ENCODE results near the gene GTPBP4.

The GTPBP4 gene

DNA sequence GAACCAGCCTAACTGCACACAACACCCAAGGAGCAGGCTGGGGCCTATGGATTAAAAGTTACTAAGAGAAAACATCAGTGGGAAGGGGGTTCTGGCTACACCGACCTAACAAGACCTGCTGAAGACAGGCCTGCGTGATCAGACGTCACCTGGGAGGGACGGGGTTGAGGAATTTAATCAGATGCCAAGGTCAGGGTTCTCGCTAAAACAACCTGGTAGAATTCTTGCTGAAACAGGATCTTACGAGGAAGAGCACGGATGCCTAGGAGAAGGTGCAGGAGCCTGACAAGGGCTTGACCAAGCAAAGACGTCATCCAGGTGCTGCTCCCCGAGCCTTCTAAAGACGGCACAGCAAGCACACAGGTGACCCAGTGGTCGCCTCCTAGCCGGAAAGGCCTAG, 35.9 kb downstream of the GTPBP4 start:
- no peaks in the 10 kb centered on the region for H4K20me1 ChIP-seq (ENCODE audit: insufficient read depth, low read length)
- no peaks in the 10 kb centered on the region for H3K79me2 ChIP-seq (ENCODE audit: low read length)
- H3K27ac ChIP-seq (ENCODE audit: low read length) = no peak overlapping the region
- TF ChIP-seq EZH2phosphoT487 (IDR thresholded peaks at IDR 0.05; ENCODE audit: low read depth) = no peak
- TF ChIP-seq, protein P1, sequence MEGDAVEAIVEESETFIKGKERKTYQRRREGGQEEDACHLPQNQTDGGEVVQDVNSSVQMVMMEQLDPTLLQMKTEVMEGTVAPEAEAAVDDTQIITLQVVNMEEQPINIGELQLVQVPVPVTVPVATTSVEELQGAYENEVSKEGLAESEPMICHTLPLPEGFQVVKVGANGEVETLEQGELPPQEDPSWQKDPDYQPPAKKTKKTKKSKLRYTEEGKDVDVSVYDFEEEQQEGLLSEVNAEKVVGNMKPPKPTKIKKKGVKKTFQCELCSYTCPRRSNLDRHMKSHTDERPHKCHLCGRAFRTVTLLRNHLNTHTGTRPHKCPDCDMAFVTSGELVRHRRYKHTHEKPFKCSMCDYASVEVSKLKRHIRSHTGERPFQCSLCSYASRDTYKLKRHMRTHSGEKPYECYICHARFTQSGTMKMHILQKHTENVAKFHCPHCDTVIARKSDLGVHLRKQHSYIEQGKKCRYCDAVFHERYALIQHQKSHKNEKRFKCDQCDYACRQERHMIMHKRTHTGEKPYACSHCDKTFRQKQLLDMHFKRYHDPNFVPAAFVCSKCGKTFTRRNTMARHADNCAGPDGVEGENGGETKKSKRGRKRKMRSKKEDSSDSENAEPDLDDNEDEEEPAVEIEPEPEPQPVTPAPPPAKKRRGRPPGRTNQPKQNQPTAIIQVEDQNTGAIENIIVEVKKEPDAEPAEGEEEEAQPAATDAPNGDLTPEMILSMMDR (IDR thresholded peaks at IDR 0.05; ENCODE audit: low read depth, low read length) = no peak
- no peak overlapping the region for H3K4me3 ChIP-seq (ENCODE audit: low read length)
- H3K9ac ChIP-seq (ENCODE audit: low read length) = no peak overlapping the region
- no peak overlapping the region for H3K4me2 ChIP-seq (ENCODE audit: low read length)
- no peaks in the 10 kb centered on the region for H3K27me3 ChIP-seq (ENCODE audit: low read depth, low read length)
- H3K4me1 ChIP-seq (ENCODE audit: low read length) = no peaks in the 10 kb centered on the region
- peaks cover 7% of the 10 kb centered on the region for H3K36me3 ChIP-seq (replicated peaks; ENCODE audit: low read depth, low read length)
- H2AFZ ChIP-seq (ENCODE audit: low read depth, low read length) = no peak overlapping the region
- no peaks in the 10 kb centered on the region for H3K9me3 ChIP-seq (ENCODE audit: insufficient read depth, low read length)

DNA sequence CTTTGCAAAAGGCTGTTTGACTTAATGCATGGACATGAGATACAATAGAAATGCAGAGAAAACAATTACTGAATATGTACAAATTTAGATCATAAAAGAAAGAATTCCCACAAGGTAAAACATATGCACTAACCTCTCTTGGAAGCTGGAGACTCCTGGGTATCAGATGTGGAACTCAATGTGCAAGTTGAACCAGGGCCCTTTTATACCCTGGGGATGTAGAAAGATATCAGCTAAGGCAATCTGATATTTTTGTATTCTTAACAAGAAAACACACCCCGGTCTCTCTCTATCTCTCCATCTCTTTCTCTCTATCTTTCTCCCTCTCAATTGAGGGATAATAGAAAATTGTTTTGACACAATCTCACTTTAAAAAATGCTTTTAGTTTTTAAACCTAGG, 37.4 kb downstream of the GTPBP4 start, which contains the start of gene IDI2:
Gene IDI2, minus strand, starts transcription at position 177 of the 400 bp plus-strand sequence. CDS start 1,136 bp downstream, outside the sequence.
- no peaks in the 10 kb centered on the region for H3K27me3 ChIP-seq (ENCODE audit: low read depth, low read length)
- no peak for TF ChIP-seq EZH2phosphoT487 (IDR thresholded peaks at IDR 0.05; ENCODE audit: low read depth)
- TF ChIP-seq, protein P1 (IDR thresholded peaks at IDR 0.05; ENCODE audit: low read depth, low read length) = no peak
- no peaks in the 10 kb centered on the region for H4K20me1 ChIP-seq (ENCODE audit: insufficient read depth, low read length)

DNA sequence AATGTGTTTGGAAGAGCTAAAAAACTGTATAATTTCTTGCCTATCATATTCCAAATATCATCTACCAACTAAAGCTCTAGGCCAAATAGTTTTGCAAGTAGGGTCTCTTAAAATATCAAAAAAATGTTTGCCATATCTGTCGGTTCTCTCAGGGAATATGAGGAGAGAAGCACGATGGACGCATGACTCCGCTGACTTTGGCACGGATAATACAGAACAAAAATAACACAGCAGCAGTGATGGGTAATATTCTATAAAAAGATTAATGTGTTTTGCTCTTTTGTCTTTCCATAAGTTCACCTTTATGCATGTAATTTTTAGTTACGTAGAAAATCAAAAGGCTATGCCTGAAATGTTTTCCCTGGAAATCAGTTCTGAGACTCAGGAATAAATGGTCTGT, 38.3 kb downstream of the GTPBP4 start:
- Histone ChIP-seq H3K79me2 (ENCODE audit: low read length) (no peaks in the 10 kb centered on the region), H3K27me3 (ENCODE audit: low read depth, low read length) (no peaks in the 10 kb centered on the region)

More for the DNA sequence above, 37.4 kb downstream of the GTPBP4 start, which contains the start of gene IDI2:
- H3K4me3 ChIP-seq (ENCODE audit: low read length) = no peak within 1 kb of the TSS
- no peak within 1 kb of the TSS for H3K4me2 ChIP-seq (ENCODE audit: low read length)
- no peaks in the 10 kb centered on the region for H3K9me3 ChIP-seq (ENCODE audit: insufficient read depth, low read length)
- H3K9ac ChIP-seq (ENCODE audit: low read length) = no peak within 1 kb of the TSS
- H3K79me2 ChIP-seq (ENCODE audit: low read length) = no peaks in the 10 kb centered on the region
- H3K4me1 ChIP-seq (ENCODE audit: low read length) = no peaks in the 10 kb centered on the region
- H3K27ac ChIP-seq (ENCODE audit: low read length) = no peak within 1 kb of the TSS
- H3K36me3 ChIP-seq (replicated peaks; ENCODE audit: low read depth, low read length) = no peaks in the 10 kb centered on the region
- H2AFZ ChIP-seq (ENCODE audit: low read depth, low read length) = no peak within 1 kb of the TSS

DNA sequence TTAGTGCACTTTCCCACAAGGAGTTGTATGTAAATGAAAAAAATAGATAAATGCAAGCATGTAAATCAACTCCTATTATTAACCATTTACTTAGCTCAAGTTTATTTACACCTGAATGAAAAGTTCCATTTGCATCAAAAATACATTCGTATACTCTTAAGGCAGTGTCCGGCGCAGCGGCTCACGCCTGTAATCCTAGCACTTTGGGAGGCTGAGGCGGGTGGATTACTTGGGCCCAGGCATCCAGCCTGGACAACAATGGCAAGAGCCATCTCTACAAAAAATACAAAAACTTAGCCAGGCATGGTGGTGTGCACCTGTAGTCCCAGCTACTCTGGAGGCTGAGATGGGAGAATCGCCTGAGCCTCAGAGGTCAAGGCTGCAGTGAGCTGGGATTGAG, 41.6 kb downstream of the GTPBP4 start:
- no peak for TF ChIP-seq EZH2phosphoT487 (IDR thresholded peaks at IDR 0.05; ENCODE audit: low read depth)
- TF ChIP-seq, protein P1 (IDR thresholded peaks at IDR 0.05; ENCODE audit: low read depth, low read length) = no peak

More for the DNA sequence above, 38.3 kb downstream of the GTPBP4 start:
- H3K4me3 ChIP-seq (ENCODE audit: low read length) = no peak overlapping the region
- no peak overlapping the region for H3K27ac ChIP-seq (ENCODE audit: low read length)
- H2AFZ ChIP-seq (ENCODE audit: low read depth, low read length) = no peak overlapping the region
- H3K9me3 ChIP-seq (ENCODE audit: insufficient read depth, low read length) = no peaks in the 10 kb centered on the region
- H3K4me1 ChIP-seq (ENCODE audit: low read length) = no peaks in the 10 kb centered on the region
- no peak overlapping the region for H3K9ac ChIP-seq (ENCODE audit: low read length)
- no peaks in the 10 kb centered on the region for H3K36me3 ChIP-seq (replicated peaks; ENCODE audit: low read depth, low read length)
- no peak overlapping the region for H3K4me2 ChIP-seq (ENCODE audit: low read length)
- TF ChIP-seq, protein P1 (IDR thresholded peaks at IDR 0.05; ENCODE audit: low read depth, low read length) = no peak
- TF ChIP-seq EZH2phosphoT487 (IDR thresholded peaks at IDR 0.05; ENCODE audit: low read depth) = no peak
- H4K20me1 ChIP-seq (ENCODE audit: insufficient read depth, low read length) = no peaks in the 10 kb centered on the region

More for the DNA sequence above, 41.6 kb downstream of the GTPBP4 start:
- H4K20me1 ChIP-seq (ENCODE audit: insufficient read depth, low read length) = no peaks in the 10 kb centered on the region
- H3K4me3 ChIP-seq (ENCODE audit: low read length) = no peak overlapping the region
- H3K9me3 ChIP-seq (ENCODE audit: insufficient read depth, low read length) = no peaks in the 10 kb centered on the region
- no peak overlapping the region for H3K27ac ChIP-seq (ENCODE audit: low read length)
- H2AFZ ChIP-seq (ENCODE audit: low read depth, low read length) = no peak overlapping the region
- H3K36me3 ChIP-seq (replicated peaks; ENCODE audit: low read depth, low read length) = no peaks in the 10 kb centered on the region
- H3K9ac ChIP-seq (ENCODE audit: low read length) = no peak overlapping the region
- H3K4me1 ChIP-seq (ENCODE audit: low read length) = no peaks in the 10 kb centered on the region; the same call in 1 of the 2 replicates
- H3K27me3 ChIP-seq (ENCODE audit: low read depth, low read length) = no peaks in the 10 kb centered on the region
- no peak overlapping the region for H3K4me2 ChIP-seq (ENCODE audit: low read length)
- H3K79me2 ChIP-seq (ENCODE audit: low read length) = no peaks in the 10 kb centered on the region

All from OCI-LY3 (cell line).